Neutrophil (primary cell): ENCODE measurements around the gene FBXO3.

ENCODE experiments used
- H3K27ac ChIP-seq: fragments of 200-600 bp; sonication (generic); 2 replicates; pipeline ENCODE4 v1.5.1; 2016; ENCODE audit warnings: mild to moderate bottlenecking, moderate library complexity
- H3K27me3 ChIP-seq: fragments of 200-600 bp; sonication (generic); 2 replicates; pipeline ENCODE4 v1.6.0; 2016; ENCODE audit warnings: mild to moderate bottlenecking
- H3K36me3 ChIP-seq: fragments of 200-600 bp; sonication (generic); 2 replicates; pipeline ENCODE4 v1.5.1; 2017
- H3K4me1 ChIP-seq, 2 experiments: fragments of 200-600 bp in 1 of 2; sonication (generic) in 1 of 2; 1 replicate in 1 of 2; 2 replicates in 1 of 2; pipeline versions ENCODE4 v1.5.1 to v1.6.1; 2013 to 2016; ENCODE audit warnings: low read depth in 1 of 2, low read length in 1 of 2, mild to moderate bottlenecking in 1 of 2, moderate library complexity in 1 of 2; ENCODE audit not compliant: control insufficient read depth in 1 of 2, insufficient read depth in 1 of 2
- H3K4me3 ChIP-seq, 2 experiments: fragments of 200-600 bp in 1 of 2; sonication (generic) in 1 of 2; 1 replicate in 1 of 2; 2 replicates in 1 of 2; pipeline ENCODE4 v1.5.1; 2013 to 2016; ENCODE audit warnings: low read depth in 1 of 2, low read length in 1 of 2, mild to moderate bottlenecking in 1 of 2, moderate library complexity in 1 of 2
- H3K9me3 ChIP-seq: fragments of 200-600 bp; sonication (generic); 2 replicates; pipeline ENCODE4 v1.5.1; 2016
- TF ChIP-seq, protein P1 (sequence below): fragments of 200-600 bp; sonication (generic); IDR thresholded peaks from 2 replicates; pipeline ENCODE4 v1.5.1; 2016; ENCODE audit warnings: antibody characterized with exemption

The FBXO3 gene

GRCh38 chr11:33696411-33696810, 77.9 kb downstream of the FBXO3 start:
- Histone ChIP-seq H3K27me3 (no peaks in the 10 kb centered on the region), H3K4me1 (peaks cover 39 to 45% of the 10 kb centered on the region in 2 experiments), H3K9me3 (no peaks in the 10 kb centered on the region), H3K36me3 (no peaks in the 10 kb centered on the region), H3K27ac (no peak overlapping the region), H3K4me3 (no peak overlapping the region)
- TF ChIP-seq, protein P1, sequence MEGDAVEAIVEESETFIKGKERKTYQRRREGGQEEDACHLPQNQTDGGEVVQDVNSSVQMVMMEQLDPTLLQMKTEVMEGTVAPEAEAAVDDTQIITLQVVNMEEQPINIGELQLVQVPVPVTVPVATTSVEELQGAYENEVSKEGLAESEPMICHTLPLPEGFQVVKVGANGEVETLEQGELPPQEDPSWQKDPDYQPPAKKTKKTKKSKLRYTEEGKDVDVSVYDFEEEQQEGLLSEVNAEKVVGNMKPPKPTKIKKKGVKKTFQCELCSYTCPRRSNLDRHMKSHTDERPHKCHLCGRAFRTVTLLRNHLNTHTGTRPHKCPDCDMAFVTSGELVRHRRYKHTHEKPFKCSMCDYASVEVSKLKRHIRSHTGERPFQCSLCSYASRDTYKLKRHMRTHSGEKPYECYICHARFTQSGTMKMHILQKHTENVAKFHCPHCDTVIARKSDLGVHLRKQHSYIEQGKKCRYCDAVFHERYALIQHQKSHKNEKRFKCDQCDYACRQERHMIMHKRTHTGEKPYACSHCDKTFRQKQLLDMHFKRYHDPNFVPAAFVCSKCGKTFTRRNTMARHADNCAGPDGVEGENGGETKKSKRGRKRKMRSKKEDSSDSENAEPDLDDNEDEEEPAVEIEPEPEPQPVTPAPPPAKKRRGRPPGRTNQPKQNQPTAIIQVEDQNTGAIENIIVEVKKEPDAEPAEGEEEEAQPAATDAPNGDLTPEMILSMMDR: no peak

DNA sequence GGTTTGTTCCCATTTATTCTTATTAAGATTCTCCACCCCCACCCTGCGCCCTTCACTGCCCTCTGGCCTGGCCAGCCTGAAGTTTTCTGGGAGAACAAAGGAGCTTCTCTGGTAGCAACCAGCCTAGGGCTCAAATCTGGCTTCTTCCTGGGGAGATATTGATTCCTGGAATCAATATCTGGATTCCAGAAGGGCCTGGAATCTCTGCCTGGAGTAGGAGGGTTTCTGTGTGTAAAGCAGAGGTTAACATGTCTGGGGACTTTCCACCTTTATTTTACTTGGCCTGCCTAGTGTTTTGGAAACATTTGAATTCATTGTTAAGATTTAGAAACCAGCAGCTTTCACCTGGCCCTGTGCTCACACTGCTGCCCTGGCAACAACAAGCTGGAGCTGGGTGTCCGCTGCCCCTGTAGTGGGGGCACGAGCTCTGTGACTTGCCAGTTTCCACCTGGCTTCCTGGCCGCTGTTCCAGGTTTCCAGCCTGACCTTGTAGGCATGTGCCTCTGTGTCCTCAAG, 79.2 kb downstream of the FBXO3 start:
- Histone ChIP-seq H3K9me3 (no peaks in the 10 kb centered on the region), H3K27me3 (no peaks in the 10 kb centered on the region), H3K36me3 (no peaks in the 10 kb centered on the region), H3K4me3 (no peak overlapping the region), H3K4me1 (peaks cover 33 to 36% of the 10 kb centered on the region in 2 experiments), H3K27ac (no peak overlapping the region)
- TF ChIP-seq, protein P1: no peak

DNA sequence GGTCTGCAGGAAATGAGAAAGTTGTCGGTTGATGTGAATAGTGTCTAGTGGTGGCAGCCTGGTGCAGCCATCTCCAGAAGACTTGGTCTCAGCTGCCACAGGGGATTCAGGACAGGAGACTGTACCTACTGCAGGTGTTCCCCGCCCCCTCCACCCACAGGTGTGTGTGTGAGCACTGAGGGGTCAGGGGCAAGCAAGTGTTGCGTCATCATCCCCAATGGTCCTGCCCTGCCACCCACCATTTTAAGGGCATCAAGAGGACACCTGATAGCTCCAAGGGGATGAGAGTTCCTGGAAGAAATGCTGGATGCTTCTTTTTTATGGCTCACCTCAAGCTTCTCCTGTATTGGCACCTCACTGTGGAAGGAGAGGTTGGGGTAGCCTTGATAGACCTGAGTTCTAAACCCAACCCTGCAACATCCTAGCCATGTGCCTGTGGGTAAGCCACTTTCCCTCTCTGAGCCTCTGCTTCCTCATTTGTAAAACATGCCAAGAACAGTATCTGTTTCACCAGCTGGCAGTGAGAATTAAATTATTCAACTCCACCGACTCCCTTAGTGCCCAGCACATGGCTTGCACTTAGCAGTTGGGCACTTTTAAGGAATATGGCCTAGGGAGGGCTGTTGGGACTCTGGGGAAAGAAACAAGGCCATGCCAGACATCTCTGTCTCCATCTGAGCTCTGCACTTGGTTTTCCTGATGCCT, 79.8 kb downstream of the FBXO3 start:
- peaks cover 26 to 30% of the 10 kb centered on the region in 2 experiments for H3K4me1 ChIP-seq
- no peaks in the 10 kb centered on the region for H3K27me3 ChIP-seq
- TF ChIP-seq, protein P1: no peak
- H3K27ac ChIP-seq: no peak overlapping the region
- no peaks in the 10 kb centered on the region for H3K36me3 ChIP-seq
- no peak overlapping the region for H3K4me3 ChIP-seq
- no peaks in the 10 kb centered on the region for H3K9me3 ChIP-seq

GRCh38 chr11:33692541-33692940, 81.8 kb downstream of the FBXO3 start:
- no peak overlapping the region for H3K4me3 ChIP-seq
- H3K27ac ChIP-seq: no peak overlapping the region
- TF ChIP-seq, protein P1: no peak
- no peaks in the 10 kb centered on the region for H3K36me3 ChIP-seq
- H3K9me3 ChIP-seq: no peaks in the 10 kb centered on the region
- no peaks in the 10 kb centered on the region for H3K27me3 ChIP-seq
- peaks cover 16 to 30% of the 10 kb centered on the region in 2 experiments for H3K4me1 ChIP-seq

- H3K4me1 ChIP-seq: peaks cover 16 to 30% of the 10 kb centered on the region in 2 experiments
- H3K9me3 ChIP-seq: no peaks in the 10 kb centered on the region
These were observed 82.3 kb downstream of the FBXO3 start for GRCh38 chr11:33692013-33692504.

More at GRCh38 chr11:33692013-33692504, 82.3 kb downstream of the FBXO3 start:
- no peak overlapping the region for H3K4me3 ChIP-seq
- H3K27me3 ChIP-seq: no peaks in the 10 kb centered on the region
- H3K36me3 ChIP-seq: no peaks in the 10 kb centered on the region
- H3K27ac ChIP-seq: no peak overlapping the region
- TF ChIP-seq, protein P1: no peak
